WTC11 (cell line): Measurements from ENCODE around the gene KIF2C. TPM values are rescaled to one million over a fixed set of nuclear protein-coding genes. Genes with fewer than 3 reads are reported as not detected.
A peak's percentile ranks its signal among the peaks of the same experiment; 100 is the strongest.

Experiments used
- ATAC-seq: fragments of 200-7000 bp; cut with Tn5 transposase; 2 replicates; pipeline ENCODE4 v1.10.0; 2021; ENCODE audit warnings: mild to moderate bottlenecking, moderate library complexity
- Bru-seq: library from RNA; stranded (reverse); fragments of 400-500 nt; gene quantifications from one replicate; lab custom pipeline; 2021; lab: Mats Ljungman, UMichigan
- CTCF ChIA-PET: fragments of 300-600 bp; sonication (Branson Sonifier 250); formaldehyde crosslinking; loops from one replicate; lab custom pipeline; 2021; ENCODE audit warnings: antibody characterized with exemption; lab: Charles Lee
- POLR2A ChIA-PET: fragments of 350-600 bp; sonication (Branson Sonifier 250); formaldehyde crosslinking; loops from one replicate; lab custom pipeline; 2021; ENCODE audit warnings: antibody characterized with exemption; lab: Charles Lee
- DNase-seq: peaks from one replicate; pipeline ENCODE4 v3.0.0; 2021; ENCODE audit warnings: low spot score
- H3K27ac Mint-ChIP-seq: 2 replicates; pipeline ENCODE4 v1.8.0; 2021; ENCODE audit warnings: mixed read lengths
- H3K27me3 Mint-ChIP-seq: 2 replicates; pipeline ENCODE4 v1.8.0; 2021; ENCODE audit warnings: low read depth, mild to moderate bottlenecking, moderate library complexity, mixed read lengths
- H3K36me3 Mint-ChIP-seq: 2 replicates; pipeline ENCODE4 v1.8.0; 2021; ENCODE audit warnings: mixed read lengths
- H3K4me1 Mint-ChIP-seq: 2 replicates; pipeline ENCODE4 v1.8.0; 2022; ENCODE audit warnings: mixed read lengths
- H3K4me3 Mint-ChIP-seq: 2 replicates; pipeline ENCODE4 v1.8.0; 2021; ENCODE audit warnings: mild to moderate bottlenecking, moderate library complexity, mixed read lengths
- H3K9me3 Mint-ChIP-seq: 2 replicates; pipeline ENCODE4 v1.8.0; 2021; ENCODE audit warnings: mixed read lengths
- ATF1 ChIP-seq: sonication (generic); formaldehyde crosslinking; IDR thresholded peaks from 2 replicates; pipeline ENCODE4 v1.8.1; 2023; ENCODE audit warnings: mild to moderate bottlenecking, moderate library complexity, missing genetic modification reagents
- CBFB ChIP-seq: sonication (generic); formaldehyde crosslinking; IDR thresholded peaks from 2 replicates; pipeline ENCODE4 v1.8.1; 2022; ENCODE audit warnings: mild to moderate bottlenecking, low read depth, missing genetic modification reagents
- ELF4 ChIP-seq: sonication (generic); formaldehyde crosslinking; IDR thresholded peaks from 2 replicates; pipeline ENCODE4 v1.8.1; 2022; ENCODE audit warnings: low read depth, mild to moderate bottlenecking, moderate library complexity, missing genetic modification reagents
- ETV6 ChIP-seq: sonication (generic); formaldehyde crosslinking; IDR thresholded peaks from 2 replicates; pipeline ENCODE4 v1.8.1; 2022; ENCODE audit warnings: mild to moderate bottlenecking, missing genetic modification reagents
- JUN ChIP-seq: sonication (generic); formaldehyde crosslinking; IDR thresholded peaks from 2 replicates; pipeline ENCODE4 v1.8.0; 2023; ENCODE audit warnings: mild to moderate bottlenecking, missing genetic modification reagents
- OVOL2 ChIP-seq: fragments of 250-450 bp; sonication (Bioruptor Pico); IDR thresholded peaks from 2 replicates; pipeline ENCODE4 v1.9.0; 2021; ENCODE audit warnings: mild to moderate bottlenecking, borderline replicate concordance
- RELA ChIP-seq: sonication (generic); formaldehyde crosslinking; IDR thresholded peaks from 2 replicates; pipeline ENCODE4 v1.8.1; 2022; ENCODE audit warnings: missing genetic modification reagents, mild to moderate bottlenecking, borderline replicate concordance
- RORB ChIP-seq: fragments of 250-450 bp; sonication (Bioruptor Pico); IDR thresholded peaks from 2 replicates; pipeline ENCODE4 v1.9.0; 2021; ENCODE audit warnings: mild to moderate bottlenecking
- SMAD4 ChIP-seq: sonication (generic); formaldehyde crosslinking; IDR thresholded peaks from 2 replicates; pipeline ENCODE4 v1.8.0; 2022; ENCODE audit warnings: mild to moderate bottlenecking, missing genetic modification reagents
- TCF7 ChIP-seq: sonication (generic); formaldehyde crosslinking; IDR thresholded peaks from 2 replicates; pipeline ENCODE4 v1.8.0; 2022; ENCODE audit warnings: mild to moderate bottlenecking, low read depth, missing genetic modification reagents, moderate library complexity
- long read RNA-seq, 3 experiments: library from RNA in 1 of 3; library from capped mRNA in 1 of 3; library from polyadenylated mRNA in 1 of 3; unstranded in 2 of 3; stranded (forward) in 1 of 3; transcript quantifications; one replicate each; pipeline ENCODE4 v2.0.0, GENCODE V29; 2021
- total RNA-seq: library from RNA; stranded (reverse); gene quantifications from 3 replicates; pipeline ENCODE4 v1.2.3, GENCODE V29; 2021
- TF ChIP-seq, protein P1 (sequence below): fragments of 250-450 bp; sonication (Bioruptor Pico); conservative IDR thresholded peaks from 2 replicates; pipeline ENCODE4 v1.9.0; 2021; ENCODE audit warnings: mild to moderate bottlenecking
- TF ChIP-seq, protein P2 (sequence below): sonication (generic); formaldehyde crosslinking; conservative IDR thresholded peaks from 2 replicates; pipeline ENCODE4 v1.8.1; 2022; ENCODE audit warnings: mild to moderate bottlenecking, missing genetic modification reagents
- TF ChIP-seq, protein P3 (sequence below): fragments of 250-450 bp; sonication (Bioruptor Pico); IDR thresholded peaks from 2 replicates; pipeline ENCODE4 v1.9.0; 2021; ENCODE audit warnings: mild to moderate bottlenecking
- TF ChIP-seq, protein P4 (sequence below): sonication (generic); formaldehyde crosslinking; IDR thresholded peaks from 2 replicates; pipeline ENCODE4 v1.8.1; 2023; ENCODE audit warnings: mild to moderate bottlenecking, moderate library complexity, missing genetic modification reagents
- TF ChIP-seq, protein P5 (sequence below): fragments of 200-600 bp; IDR thresholded peaks from 2 replicates; pipeline ENCODE4 v1.8.0; 2022; ENCODE audit warnings: antibody characterized with exemption
- TF ChIP-seq, protein P6 (sequence below): sonication (generic); formaldehyde crosslinking; IDR thresholded peaks from 2 replicates; pipeline ENCODE4 v1.8.0; 2023; ENCODE audit warnings: mild to moderate bottlenecking, missing genetic modification reagents
- TF ChIP-seq, protein P7 (sequence below): sonication (generic); formaldehyde crosslinking; IDR thresholded peaks from 2 replicates; pipeline ENCODE4 v1.8.1; 2023; ENCODE audit warnings: mild to moderate bottlenecking, missing genetic modification reagents, moderate library complexity
- TF ChIP-seq, protein P8 (sequence below): fragments of 250-450 bp; sonication (Bioruptor Pico); IDR thresholded peaks from 2 replicates; pipeline ENCODE4 v2.1.2; 2022; ENCODE audit warnings: mild to moderate bottlenecking, moderate library complexity

Gene KIF2C
- total RNA-seq: 82.6 to 93.8 TPM (median 85.4 TPM) in 3 replicates
- percentile 80 among the genes with signal in this experiment for Bru-seq, nascent RNA
- long read RNA-seq, experiment 1, transcript KIF2C-202 (21 exons, 2,879 nt): major isoform, 292 of 380 reads
- long read RNA-seq, experiment 1, partial matches to known transcripts: 32 of 380 reads
- long read RNA-seq, experiment 1, other reads (novel, unspliced or antisense): 56 of 380 reads
- long read RNA-seq, experiment 2, transcript KIF2C-202 (21 exons, 2,879 nt): major isoform, 51 of 119 reads
- long read RNA-seq, experiment 2, partial matches to known transcripts: 41 of 119 reads
- long read RNA-seq, experiment 2, other reads (novel, unspliced or antisense): 27 of 119 reads
- long read RNA-seq, experiment 3, transcript KIF2C-202 (21 exons, 2,879 nt): major isoform, 22 of 41 reads
- long read RNA-seq, experiment 3, partial matches to known transcripts: 5 of 41 reads
- long read RNA-seq, experiment 3, other reads (novel, unspliced or antisense): 14 of 41 reads

DNA sequence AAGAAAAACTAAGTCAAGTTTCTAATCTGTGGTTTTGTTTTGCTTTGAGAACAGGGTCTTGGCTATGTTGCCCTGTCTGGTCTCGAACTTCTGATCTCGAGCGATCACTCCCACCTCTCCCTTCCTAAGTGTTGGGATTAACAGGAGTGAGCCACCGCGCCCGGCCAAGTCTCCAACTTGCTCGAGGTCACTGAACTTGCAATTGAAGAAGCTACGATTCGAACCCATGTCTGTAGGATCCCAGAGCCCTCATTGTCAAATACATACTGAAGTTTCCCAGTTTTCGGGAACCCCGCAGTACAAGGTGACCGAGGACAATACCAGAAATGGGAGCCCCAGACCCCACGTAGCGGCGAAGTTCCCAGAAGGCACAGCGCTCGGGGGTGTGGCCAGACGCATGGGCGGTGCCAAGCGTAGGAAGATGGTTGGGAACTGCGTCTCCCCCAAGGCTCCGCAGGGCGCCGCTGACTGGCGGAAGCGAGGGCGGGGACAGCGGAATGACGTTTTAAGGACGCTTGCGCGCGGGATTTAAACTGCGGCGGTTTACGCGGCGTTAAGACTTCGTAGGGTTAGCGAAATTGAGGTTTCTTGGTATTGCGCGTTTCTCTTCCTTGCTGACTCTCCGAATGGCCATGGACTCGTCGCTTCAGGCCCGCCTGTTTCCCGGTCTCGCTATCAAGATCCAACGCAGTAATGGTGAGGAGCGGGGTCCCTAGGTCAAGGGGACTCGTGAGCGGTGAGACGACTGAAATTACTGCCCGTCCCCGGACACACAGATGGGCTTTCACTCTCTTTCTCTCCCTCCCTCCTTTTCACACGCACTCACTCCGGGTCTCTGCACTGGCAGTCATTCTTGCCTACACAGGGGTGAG is at the start of gene KIF2C:
Gene KIF2C, plus strand, starts transcription at position 531 of the 872 bp plus-strand sequence. Its CDS starts 96 bp downstream, at position 627.
- ChIA-PET POLR2A (interaction anchor here (1.0 kb wide), 2 partner anchors 18 to 66 kb away, joined by 3 to 6 read pairs; partner anchors contain the start of genes ARMH1 and TMEM53), CTCF (interaction anchor here (1.5 kb wide), 1 partner anchor 8 kb away, joined by 6 read pairs; the partner anchor contains the start of gene RNU5D-1)
- TF ChIP-seq SMAD4 (CRISPR knock-in tag) (no peak), TCF7 (no peak), JUN (CRISPR knock-in tag) (0 out of 2 replicates have a peak, but pooled peaks have one; percentile 50), CBFB (CRISPR knock-in tag) (no peak), ETV6 (CRISPR knock-in tag) (peak; percentile 87), ATF1 (CRISPR knock-in tag) (no peak), RELA (CRISPR knock-in tag) (no peak), OVOL2 (CRISPR knock-in tag) (no peak), RORB (no peak), ELF4 (CRISPR knock-in tag) (no peak)
- TF ChIP-seq, protein P1, sequence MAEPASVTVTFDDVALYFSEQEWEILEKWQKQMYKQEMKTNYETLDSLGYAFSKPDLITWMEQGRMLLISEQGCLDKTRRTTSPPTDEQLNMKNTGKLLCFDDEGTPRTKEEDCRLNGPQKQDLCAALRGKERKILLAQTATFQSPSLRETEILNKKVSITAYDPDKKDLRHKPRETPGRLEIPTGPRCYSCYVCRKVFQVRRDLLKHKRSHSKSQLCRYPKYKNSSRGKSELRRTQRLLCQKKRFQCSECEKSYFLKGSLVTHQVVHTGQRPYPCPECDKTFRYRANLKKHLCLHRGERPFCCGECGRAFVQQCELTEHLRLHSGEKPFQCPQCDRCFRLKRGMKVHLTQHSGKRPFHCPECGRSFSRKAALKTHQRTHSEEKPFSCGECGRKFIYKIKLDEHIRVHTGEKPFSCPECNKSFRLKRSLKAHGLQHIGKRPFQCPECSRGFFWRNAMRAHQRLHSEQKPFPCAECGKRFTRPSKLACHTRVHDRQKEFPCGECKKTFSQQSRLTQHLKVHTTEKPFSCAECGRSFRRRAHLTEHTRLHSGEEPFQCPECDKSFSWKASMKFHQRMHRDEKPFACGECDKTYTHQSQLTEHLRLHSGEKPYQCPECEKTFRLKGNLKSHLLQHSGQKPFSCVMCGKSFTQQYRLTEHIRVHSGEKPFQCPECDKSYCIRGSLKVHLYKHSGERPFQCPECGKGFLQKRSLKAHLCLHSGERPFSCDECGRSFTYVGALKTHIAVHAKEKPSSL: no peak
- TF ChIP-seq, protein P2, sequence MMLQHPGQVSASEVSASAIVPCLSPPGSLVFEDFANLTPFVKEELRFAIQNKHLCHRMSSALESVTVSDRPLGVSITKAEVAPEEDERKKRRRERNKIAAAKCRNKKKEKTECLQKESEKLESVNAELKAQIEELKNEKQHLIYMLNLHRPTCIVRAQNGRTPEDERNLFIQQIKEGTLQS: no peak
- TF ChIP-seq, protein P3, sequence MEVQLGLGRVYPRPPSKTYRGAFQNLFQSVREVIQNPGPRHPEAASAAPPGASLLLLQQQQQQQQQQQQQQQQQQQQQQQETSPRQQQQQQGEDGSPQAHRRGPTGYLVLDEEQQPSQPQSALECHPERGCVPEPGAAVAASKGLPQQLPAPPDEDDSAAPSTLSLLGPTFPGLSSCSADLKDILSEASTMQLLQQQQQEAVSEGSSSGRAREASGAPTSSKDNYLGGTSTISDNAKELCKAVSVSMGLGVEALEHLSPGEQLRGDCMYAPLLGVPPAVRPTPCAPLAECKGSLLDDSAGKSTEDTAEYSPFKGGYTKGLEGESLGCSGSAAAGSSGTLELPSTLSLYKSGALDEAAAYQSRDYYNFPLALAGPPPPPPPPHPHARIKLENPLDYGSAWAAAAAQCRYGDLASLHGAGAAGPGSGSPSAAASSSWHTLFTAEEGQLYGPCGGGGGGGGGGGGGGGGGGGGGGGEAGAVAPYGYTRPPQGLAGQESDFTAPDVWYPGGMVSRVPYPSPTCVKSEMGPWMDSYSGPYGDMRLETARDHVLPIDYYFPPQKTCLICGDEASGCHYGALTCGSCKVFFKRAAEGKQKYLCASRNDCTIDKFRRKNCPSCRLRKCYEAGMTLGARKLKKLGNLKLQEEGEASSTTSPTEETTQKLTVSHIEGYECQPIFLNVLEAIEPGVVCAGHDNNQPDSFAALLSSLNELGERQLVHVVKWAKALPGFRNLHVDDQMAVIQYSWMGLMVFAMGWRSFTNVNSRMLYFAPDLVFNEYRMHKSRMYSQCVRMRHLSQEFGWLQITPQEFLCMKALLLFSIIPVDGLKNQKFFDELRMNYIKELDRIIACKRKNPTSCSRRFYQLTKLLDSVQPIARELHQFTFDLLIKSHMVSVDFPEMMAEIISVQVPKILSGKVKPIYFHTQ (CRISPR knock-in tag): no peak
- TF ChIP-seq, protein P4, sequence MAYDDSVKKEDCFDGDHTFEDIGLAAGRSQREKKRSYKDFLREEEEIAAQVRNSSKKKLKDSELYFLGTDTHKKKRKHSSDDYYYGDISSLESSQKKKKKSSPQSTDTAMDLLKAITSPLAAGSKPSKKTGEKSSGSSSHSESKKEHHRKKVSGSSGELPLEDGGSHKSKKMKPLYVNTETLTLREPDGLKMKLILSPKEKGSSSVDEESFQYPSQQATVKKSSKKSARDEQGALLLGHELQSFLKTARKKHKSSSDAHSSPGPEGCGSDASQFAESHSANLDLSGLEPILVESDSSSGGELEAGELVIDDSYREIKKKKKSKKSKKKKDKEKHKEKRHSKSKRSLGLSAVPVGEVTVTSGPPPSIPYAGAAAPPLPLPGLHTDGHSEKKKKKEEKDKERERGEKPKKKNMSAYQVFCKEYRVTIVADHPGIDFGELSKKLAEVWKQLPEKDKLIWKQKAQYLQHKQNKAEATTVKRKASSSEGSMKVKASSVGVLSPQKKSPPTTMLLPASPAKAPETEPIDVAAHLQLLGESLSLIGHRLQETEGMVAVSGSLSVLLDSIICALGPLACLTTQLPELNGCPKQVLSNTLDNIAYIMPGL (CRISPR knock-in tag): 0 out of 2 replicates have a peak, but pooled peaks have one; percentile 65
- TF ChIP-seq, protein P5, sequence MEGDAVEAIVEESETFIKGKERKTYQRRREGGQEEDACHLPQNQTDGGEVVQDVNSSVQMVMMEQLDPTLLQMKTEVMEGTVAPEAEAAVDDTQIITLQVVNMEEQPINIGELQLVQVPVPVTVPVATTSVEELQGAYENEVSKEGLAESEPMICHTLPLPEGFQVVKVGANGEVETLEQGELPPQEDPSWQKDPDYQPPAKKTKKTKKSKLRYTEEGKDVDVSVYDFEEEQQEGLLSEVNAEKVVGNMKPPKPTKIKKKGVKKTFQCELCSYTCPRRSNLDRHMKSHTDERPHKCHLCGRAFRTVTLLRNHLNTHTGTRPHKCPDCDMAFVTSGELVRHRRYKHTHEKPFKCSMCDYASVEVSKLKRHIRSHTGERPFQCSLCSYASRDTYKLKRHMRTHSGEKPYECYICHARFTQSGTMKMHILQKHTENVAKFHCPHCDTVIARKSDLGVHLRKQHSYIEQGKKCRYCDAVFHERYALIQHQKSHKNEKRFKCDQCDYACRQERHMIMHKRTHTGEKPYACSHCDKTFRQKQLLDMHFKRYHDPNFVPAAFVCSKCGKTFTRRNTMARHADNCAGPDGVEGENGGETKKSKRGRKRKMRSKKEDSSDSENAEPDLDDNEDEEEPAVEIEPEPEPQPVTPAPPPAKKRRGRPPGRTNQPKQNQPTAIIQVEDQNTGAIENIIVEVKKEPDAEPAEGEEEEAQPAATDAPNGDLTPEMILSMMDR: no peak
- TF ChIP-seq, protein P6, sequence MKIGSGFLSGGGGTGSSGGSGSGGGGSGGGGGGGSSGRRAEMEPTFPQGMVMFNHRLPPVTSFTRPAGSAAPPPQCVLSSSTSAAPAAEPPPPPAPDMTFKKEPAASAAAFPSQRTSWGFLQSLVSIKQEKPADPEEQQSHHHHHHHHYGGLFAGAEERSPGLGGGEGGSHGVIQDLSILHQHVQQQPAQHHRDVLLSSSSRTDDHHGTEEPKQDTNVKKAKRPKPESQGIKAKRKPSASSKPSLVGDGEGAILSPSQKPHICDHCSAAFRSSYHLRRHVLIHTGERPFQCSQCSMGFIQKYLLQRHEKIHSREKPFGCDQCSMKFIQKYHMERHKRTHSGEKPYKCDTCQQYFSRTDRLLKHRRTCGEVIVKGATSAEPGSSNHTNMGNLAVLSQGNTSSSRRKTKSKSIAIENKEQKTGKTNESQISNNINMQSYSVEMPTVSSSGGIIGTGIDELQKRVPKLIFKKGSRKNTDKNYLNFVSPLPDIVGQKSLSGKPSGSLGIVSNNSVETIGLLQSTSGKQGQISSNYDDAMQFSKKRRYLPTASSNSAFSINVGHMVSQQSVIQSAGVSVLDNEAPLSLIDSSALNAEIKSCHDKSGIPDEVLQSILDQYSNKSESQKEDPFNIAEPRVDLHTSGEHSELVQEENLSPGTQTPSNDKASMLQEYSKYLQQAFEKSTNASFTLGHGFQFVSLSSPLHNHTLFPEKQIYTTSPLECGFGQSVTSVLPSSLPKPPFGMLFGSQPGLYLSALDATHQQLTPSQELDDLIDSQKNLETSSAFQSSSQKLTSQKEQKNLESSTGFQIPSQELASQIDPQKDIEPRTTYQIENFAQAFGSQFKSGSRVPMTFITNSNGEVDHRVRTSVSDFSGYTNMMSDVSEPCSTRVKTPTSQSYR: no peak
- TF ChIP-seq, protein P7, sequence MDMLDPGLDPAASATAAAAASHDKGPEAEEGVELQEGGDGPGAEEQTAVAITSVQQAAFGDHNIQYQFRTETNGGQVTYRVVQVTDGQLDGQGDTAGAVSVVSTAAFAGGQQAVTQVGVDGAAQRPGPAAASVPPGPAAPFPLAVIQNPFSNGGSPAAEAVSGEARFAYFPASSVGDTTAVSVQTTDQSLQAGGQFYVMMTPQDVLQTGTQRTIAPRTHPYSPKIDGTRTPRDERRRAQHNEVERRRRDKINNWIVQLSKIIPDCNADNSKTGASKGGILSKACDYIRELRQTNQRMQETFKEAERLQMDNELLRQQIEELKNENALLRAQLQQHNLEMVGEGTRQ (CRISPR knock-in tag): no peak
- TF ChIP-seq, protein P8, sequence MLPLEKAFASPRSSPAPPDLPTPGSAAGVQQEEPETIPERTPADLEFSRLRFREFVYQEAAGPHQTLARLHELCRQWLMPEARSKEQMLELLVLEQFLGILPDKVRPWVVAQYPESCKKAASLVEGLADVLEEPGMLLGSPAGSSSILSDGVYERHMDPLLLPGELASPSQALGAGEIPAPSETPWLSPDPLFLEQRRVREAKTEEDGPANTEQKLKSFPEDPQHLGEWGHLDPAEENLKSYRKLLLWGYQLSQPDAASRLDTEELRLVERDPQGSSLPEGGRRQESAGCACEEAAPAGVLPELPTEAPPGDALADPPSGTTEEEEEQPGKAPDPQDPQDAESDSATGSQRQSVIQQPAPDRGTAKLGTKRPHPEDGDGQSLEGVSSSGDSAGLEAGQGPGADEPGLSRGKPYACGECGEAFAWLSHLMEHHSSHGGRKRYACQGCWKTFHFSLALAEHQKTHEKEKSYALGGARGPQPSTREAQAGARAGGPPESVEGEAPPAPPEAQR (CRISPR knock-in tag): no peak

More for the DNA sequence above, at the start of gene KIF2C:
- Mint-ChIP-seq H3K27ac (peak within 1 kb of the TSS; percentile 99), H3K36me3 (peaks cover 33% of the 10 kb centered on the region), H3K9me3 (peaks cover 8% of the 10 kb centered on the region), H3K4me3 (peak within 1 kb of the TSS; percentile 99), H3K27me3 (no peaks in the 10 kb centered on the region), H3K4me1 (peaks cover 12% of the 10 kb centered on the region)
- ATAC-seq (peak; percentile 98), DNase-seq (peak; percentile 98)
